NCI-H1436 treated with DMSO at 0.1 percent for 48 hours (cell line): ENCODE results near the gene RNF207.

Source experiments
- DNase-seq: peaks from one replicate; lab custom pipeline; 2025; lab: John Stamatoyannopoulos, UW

Gene RNF207

DNA sequence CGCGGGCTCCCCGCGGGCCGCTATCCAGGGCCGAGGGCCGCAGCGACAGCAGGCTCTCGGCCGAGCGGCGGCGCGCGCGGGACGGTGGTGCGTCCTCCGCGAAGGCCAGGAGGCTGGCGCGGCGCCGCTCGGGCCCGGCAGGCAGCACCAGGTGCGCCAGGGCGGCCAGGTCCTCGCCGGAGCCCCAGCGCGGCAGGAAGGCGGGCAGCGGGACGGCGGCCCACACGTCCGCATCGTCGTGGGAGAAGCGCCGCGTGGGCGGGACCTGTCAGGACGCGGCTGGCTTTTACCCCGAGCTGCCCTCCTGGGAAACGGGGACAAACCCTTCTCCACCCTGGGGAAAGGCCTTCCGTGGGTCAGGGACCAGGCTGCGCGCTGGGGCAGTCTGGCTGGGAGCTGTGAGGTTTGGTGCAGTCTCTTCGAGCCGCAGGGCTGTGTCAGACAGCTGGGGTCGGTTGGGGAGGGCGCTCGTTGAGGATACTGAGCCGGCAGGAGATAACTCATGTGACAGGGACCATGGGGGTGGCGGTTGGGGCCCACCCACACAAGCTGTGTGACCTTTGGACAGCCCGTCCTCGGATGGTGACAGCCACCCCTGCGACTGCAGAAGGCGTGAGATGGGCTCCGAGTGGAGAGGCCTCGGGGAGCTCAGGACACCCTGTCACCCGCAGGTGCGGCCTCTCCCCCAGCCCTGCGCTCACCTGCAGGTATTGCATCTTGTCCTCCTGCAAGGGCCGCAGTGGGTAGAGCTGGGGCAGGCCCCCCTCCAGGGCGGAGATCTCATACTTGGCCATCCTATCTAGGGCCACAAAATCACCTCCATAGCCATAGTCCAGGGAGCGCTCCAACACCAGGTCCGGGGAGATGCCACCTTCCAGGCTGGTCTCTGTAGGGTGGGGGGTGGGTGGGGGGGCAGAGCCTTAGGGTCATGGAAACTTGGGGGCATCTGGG, 44.1 kb downstream of the RNF207 start:
- no peak for DNase-seq

GRCh38 chr1:6251233-6251632, 45.3 kb downstream of the RNF207 start:
- no peak for DNase-seq

DNA sequence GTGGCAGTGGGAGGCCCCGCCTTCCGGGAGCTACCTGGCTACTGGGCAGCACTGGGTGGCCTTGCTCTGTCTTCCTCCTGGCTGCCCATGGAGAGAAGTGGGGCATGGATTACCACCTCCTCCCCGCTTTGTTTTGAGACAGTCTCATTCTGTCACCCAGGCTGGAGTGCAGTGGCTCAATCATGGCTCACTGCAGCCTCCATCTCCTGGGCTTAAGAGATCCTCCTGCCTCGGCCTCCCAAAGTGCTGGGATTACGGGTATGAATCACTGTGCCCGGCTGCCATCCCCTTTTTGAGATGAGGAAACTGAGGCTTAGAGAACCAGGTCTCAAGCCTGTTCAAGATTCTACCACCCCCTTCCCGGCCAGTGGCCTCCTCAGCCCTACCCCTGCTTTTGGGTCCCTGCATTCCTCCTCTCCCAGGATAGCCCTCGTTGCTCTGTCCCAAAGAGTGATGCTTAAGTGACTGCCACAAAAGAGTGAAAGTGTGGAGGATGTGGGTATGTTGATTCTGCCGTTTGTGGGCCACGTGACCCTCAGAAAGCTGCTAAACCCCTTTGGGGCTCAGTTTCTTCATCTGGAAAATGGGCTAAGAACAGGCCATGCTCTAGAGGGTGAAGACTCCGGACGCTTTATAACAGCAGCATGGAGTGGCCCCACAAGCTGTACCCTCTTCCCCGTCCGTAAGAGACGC, 45.9 kb downstream of the RNF207 start:
- no peak for DNase-seq

DNA sequence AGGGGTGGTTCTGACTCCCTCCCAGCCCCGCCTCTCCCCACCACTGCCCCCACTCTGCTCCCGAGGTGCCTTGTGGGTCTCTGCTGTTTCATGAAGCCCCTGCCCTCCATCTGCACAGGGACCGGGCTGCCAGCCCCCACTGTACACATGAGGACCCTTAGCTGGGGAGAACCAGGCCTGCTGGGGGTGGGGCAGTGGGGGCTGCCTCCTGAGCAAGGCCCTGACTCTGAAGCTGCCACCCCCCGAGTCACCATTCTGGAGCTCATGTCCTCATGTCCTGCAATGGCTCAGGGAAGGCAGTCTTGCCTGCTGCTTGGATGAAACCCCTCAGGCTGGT, 46.4 kb downstream of the RNF207 start:
- DNase-seq = no peak

GRCh38 chr1:6253380-6253779, 47.5 kb downstream of the RNF207 start:
- no peak for DNase-seq

DNA sequence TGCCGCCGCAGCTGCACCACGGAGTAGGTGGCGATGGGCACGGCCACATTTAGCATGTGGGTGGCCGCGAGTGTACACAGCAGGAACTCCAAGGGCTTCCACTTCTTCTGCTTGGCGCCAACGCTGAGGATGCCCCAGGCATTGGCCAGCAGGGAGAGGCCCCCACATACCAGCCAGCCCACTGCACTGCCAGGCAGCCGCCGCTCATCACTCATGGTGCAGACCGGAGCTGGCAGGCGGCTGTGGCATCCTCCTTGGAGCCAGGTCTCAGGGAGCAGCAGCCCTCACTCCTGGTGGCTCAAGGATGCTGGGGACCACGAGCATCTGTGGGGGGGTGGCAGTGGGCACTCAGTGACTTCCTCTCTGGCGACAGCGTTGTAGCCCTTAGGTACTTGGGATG, 48.8 kb downstream of the RNF207 start:
- DNase-seq = no peak

- no peak for DNase-seq
Observed at GRCh38 chr1:6256645-6257044, 50.7 kb downstream of the RNF207 start.

DNA sequence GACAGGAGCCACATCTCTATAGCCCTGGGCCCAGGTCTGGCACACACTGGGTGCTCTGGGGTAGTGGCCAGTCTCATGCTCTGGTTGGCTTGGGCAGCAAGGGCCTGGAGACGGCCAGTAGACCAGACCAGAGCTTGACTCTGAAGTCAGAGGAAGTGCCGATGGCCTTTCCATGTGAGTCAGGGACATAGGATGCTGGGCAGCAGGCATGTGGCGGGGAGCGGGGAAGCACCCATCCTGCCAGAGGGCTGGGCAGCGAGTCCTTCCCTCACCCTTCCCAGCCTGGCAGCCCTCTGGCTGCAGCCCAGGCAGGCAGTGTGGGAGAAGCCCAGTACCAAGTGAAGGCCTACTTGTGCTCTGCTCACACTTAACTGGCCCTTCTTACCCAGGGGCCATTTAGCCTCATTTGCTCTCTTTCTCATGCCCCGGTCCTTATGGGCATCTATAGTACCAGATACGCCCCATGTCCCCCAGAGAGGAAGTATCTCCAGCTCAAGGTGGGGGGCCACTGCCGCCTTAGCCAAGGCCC, 51.7 kb downstream of the RNF207 start:
- no peak for DNase-seq

DNA sequence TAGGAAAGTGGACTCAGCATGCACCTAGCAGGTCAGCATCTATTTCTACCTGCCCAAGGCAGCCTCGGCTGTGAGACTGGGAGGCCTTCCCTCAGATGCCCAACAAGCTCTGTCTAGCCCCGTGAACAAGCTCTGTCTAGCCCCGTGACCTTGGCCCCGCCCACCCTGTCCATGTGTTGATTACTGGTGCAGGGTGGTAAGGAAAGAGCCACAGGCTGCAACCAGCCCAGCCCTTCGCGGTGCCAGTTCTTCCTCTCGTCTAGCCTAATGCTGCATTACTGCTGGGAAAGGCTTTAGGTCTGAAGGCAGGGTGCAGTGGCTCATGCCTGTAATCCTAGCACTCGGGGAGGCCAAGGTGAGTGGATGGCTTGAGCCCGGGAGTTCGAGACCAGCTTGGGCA, 52.8 kb downstream of the RNF207 start:
- no peak for DNase-seq

- no peak for DNase-seq
Observed at GRCh38 chr1:6259491-6260362, 53.8 kb downstream of the RNF207 start.

GRCh38 chr1:6260433-6260934, 54.6 kb downstream of the RNF207 start:
- DNase-seq = no peak

GRCh38 chr1:6260961-6261614, 55.2 kb downstream of the RNF207 start, which contains the start of gene GPR153:
Gene GPR153, minus strand, starts transcription at chr1:6261098. Its CDS starts 6,193 bp downstream, at chr1:6254905.
- no peak for DNase-seq

- no peak for DNase-seq
Observed at GRCh38 chr1:6261615-6261995, 55.7 kb downstream of the RNF207 start.

GRCh38 chr1:6262555-6263420, 56.9 kb downstream of the RNF207 start:
- no peak for DNase-seq

GRCh38 chr1:6263716-6264115, 57.8 kb downstream of the RNF207 start:
- DNase-seq = no peak

GRCh38 chr1:6265151-6265550, 59.2 kb downstream of the RNF207 start:
- DNase-seq = no peak

- no peak for DNase-seq
Observed at GRCh38 chr1:6266641-6267040, 60.7 kb downstream of the RNF207 start.

DNA sequence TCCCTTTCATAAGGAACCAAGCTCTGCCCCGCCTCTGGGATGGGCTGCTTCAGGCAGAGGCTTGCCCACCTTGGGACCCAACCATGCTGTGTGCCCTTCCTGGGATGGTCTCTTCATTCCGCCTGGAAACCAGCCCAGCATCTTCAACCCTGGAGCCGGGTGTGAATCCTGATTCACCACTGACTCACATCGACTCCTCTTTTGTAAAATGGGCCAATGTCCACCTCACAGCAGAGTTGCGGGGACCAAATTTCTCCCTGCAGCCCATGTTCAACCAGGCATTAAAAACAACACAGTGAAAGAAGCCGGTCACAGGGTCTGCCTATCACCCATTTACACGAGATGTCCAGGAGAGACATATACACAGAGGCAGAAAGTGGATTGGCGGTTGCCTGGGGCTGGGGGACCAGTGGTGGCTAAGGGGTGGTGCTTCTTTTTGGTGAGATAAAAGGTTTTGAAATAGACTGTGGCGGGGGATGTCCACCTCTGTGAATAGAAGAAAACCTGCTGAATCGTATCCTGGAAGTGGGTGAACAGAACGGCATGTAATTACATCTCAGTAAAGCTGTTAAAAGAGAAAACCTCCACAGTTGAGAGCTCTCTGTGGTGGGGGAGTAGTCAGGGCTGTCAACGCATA, 61.9 kb downstream of the RNF207 start:
- no peak for DNase-seq

GRCh38 chr1:6268415-6268814, 62.5 kb downstream of the RNF207 start:
- no peak for DNase-seq

GRCh38 chr1:6269296-6269695, 63.4 kb downstream of the RNF207 start:
- DNase-seq = no peak
